Heart left ventricle (tissue), 16 donors: ENCODE measurements around the gene EPB41. TPM values are rescaled to one million over a fixed set of nuclear protein-coding genes. Genes with fewer than 3 reads are reported as not detected.

Source experiments
- ATAC-seq, 4 donors: fragments of 200-7000 bp; cut with Tn5 transposase; one replicate each; pipeline ENCODE4 v1.9.1; 2020 to 2022; ENCODE audit warnings: moderate library complexity in 4 of 4, mild to moderate bottlenecking in 3 of 4, moderate number of reproducible peaks in 1 of 4
- DNase-seq, 5 donors: peaks; one replicate each; pipeline ENCODE4 v3.0.0-alpha.2; 2020
- H3K27ac ChIP-seq, 12 donors: fragments of 200-600 bp; sonication (generic) in 4 of 12; one replicate each; pipeline versions ENCODE4 v1.5.0 to v1.8.0; 2016 to 2022; ENCODE audit warnings: mild to moderate bottlenecking in 2 of 12
- H3K27me3 ChIP-seq, 9 donors: fragments of 200-600 bp; sonication (generic) in 2 of 9; one replicate each; pipeline versions ENCODE4 v1.5.1 to v1.8.0; 2016 to 2022; ENCODE audit warnings: mild to moderate bottlenecking in 3 of 9
- H3K36me3 ChIP-seq, 9 donors: fragments of 200-600 bp; sonication (generic) in 2 of 9; one replicate each; pipeline versions ENCODE4 v1.5.0 to v1.8.0; 2018 to 2022; ENCODE audit warnings: mild to moderate bottlenecking in 2 of 9
- H3K4me1 ChIP-seq, 12 donors: fragments of 200-600 bp; sonication (generic) in 4 of 12; one replicate each; pipeline versions ENCODE4 v1.5.0 to v1.8.0; 2016 to 2022; ENCODE audit warnings: mild to moderate bottlenecking in 3 of 12
- H3K4me3 ChIP-seq, 12 donors: fragments of 200-600 bp; sonication (generic) in 4 of 12; one replicate each; pipeline versions ENCODE4 v1.5.0 to v1.8.0; 2017 to 2022; ENCODE audit warnings: mild to moderate bottlenecking in 9 of 12, moderate library complexity in 4 of 12
- H3K9me3 ChIP-seq, 12 donors: fragments of 200-600 bp; sonication (generic) in 4 of 12; one replicate each; pipeline versions ENCODE4 v1.5.0 to v1.8.0; 2016 to 2022; ENCODE audit warnings: mild to moderate bottlenecking in 1 of 12
- CTCF ChIP-seq, 12 donors: fragments of 200-600 bp; sonication (generic) in 4 of 12; IDR thresholded peaks; one replicate each; pipeline versions ENCODE4 v1.5.0 to v1.8.0; 2018 to 2022; ENCODE audit warnings: antibody characterized with exemption in 12 of 12, mild to moderate bottlenecking in 5 of 12
- POLR2A ChIP-seq, 2 donors: fragments of 450-650 bp; IDR thresholded peaks; one replicate each; pipeline ENCODE4 v1.6.1; 2017; ENCODE audit warnings: antibody characterized with exemption in 2 of 2, mild to moderate bottlenecking in 2 of 2, moderate library complexity in 2 of 2
- WGBS, 4 donors: extraction: QIAGEN DNeasy Blood & Tissue Kit in 2 of 4; methylation state at CpG; one replicate each; pipeline versions ENCODE4 v1.1.5 to v1.1.7; 2013 to 2018; 5-methylcytosine and 5-hydroxymethylcytosine counted together
- intact Hi-C, 10 donors: fragments of 100-400 bp; cut with DNase I; formaldehyde crosslinking; loops; one replicate each; pipeline versions ENCODE4 v1.11.1 to v1.14.2; 2022
- polyA plus RNA-seq, 2 donors: library from polyadenylated mRNA; stranded (reverse); fragments of 200-250 nt; gene quantifications; one replicate each; pipeline ENCODE4 v1.2.3, GENCODE V29; 2013
- total RNA-seq, 9 donors: library from RNA; depleted of rRNA in 2 of 9; stranded (reverse); fragments of >200 nt in 2 of 9; fragmentation: NEBNext Ultra II Directional in 3 of 9; extraction: Animal tissue kit (Norgen Biotek cat#: 25700) in 3 of 9; gene quantifications; one replicate each; pipeline versions ENCODE4 v1.1.0 to v1.2.4, GENCODE V29; 2016 to 2023
- donor health status: ischemic (EF 13 %, LVEDD 7.1; RV severe dilation, severe dysfunction).
- donor health status: healthy with polysubstance abuse.
- donor health status: DM: no; HTN: yes; CAD: no.
- donor health status: DM: no; HTN: no; CAD: no.
- donor health status: ischemic (EF 25% LVEDD 6.9; RV normal size, moderate dysfunction).
- donor health status: ischemic (EF 25% LVEDD 5.7; RV mildly dilated, moderate dysfunction).
- donor health status: healthy.
- donor health status: DM: yes; HTN: yes; CAD: no.
- donor health status: ischemic (EF 35%, LVEDD 5.7; RV mildly dilated, moderate dysfunction).
- donor health status: nonischemic (EF 11% LVEDD 7.7; RV severe dilation, severe dysfunction).
- donor health status: DM: yes; HTN: yes; CAD: no.
- donor health status: PGD.
- donor health status: ischemic (EF 29% LVEDD 5.4; RV normal size, mild dysfunction).
- donor health status: nonischemic (EF 23%, LVEDD 6.1; RV moderate dilation, normal function).

Gene EPB41
- total and polyA plus RNA-seq, 11 donors: 7.8 to 34.4 (median 20.1) TPM

DNA sequence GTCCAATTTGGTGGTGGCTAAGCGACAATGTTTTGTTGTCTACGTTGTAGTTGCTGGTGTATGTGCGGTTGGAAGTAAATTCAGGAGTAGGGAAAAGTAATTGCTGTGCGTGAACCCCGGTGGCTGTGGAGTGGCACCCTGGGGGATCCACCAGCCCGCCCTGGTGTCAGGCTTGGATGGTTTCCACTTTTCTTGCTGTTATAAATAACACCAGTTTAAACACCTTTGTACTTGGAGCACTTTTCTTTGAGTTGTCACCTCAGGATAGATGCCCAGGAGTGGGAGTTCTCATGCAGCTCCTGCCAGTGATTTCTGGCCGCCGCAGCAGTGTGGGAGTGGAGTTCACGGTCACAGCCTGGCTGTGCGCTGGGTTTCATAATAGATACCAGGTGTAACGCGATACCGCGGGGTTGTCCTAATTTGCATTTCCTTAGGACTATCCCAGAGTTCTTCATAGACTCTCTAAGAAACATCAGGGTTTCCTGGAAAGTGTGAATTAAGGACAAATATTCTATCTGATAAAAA, 222.1 kb downstream of the EPB41 start:
- no peak overlapping the region for H3K27ac ChIP-seq
- intact Hi-C loops: loop anchor here in 1 of 10 donors (5.0 kb wide), 1 partner anchor 36 kb away; no protein-coding TSS in a partner anchor
- no peak overlapping the region for H3K4me3 ChIP-seq
- peak in 1 of 5 donors; percentile 39 for DNase-seq
- TF ChIP-seq CTCF (IDR thresholded peaks at IDR 0.05) (no peak), POLR2A (IDR thresholded peaks at IDR 0.05) (no peak)
- ATAC-seq: peak in 2 of 4 donors; percentile 15 to 18
- peaks cover 0 to 17% (median 4%) of the 10 kb centered on the region in 12 donors for H3K4me1 ChIP-seq
- no peaks in the 10 kb centered on the region for H3K36me3 ChIP-seq
- 48 to 58% (median 55%) methylated on average over 14 of the region's 14 CpGs for WGBS, 4 donors
- H3K27me3 ChIP-seq: peaks cover 0 to 11% (median 0%) of the 10 kb centered on the region in 9 donors
- H3K9me3 ChIP-seq: no peaks in the 10 kb centered on the region

DNA sequence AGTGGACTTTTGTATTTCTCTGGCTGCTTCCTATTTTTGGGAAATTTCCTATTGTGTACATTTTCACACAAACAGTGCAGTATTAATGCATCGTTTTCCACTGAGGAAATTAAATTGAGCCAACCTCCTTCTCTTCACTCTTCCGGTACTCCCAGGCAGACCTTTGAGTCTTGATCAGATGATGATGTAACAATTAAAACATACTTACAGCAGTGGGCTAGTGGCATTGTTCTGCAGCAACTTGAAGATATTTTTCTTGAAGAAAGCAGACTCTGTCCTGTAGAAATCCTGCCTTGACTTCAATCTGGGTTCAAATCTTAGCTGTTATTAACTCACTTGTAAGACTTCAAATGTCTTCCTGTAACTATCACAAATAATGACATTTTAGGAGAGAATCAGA, 228.3 kb downstream of the EPB41 start:
- no peak overlapping the region for H3K4me3 ChIP-seq
- WGBS, 4 donors: 81 to 87% (median 85%) methylated on average over 2 of the region's 2 CpGs
- H3K4me1 ChIP-seq: peaks cover 0 to 6% (median 0%) of the 10 kb centered on the region in 12 donors
- no peak overlapping the region for H3K27ac ChIP-seq
- ATAC-seq (no peak), DNase-seq (no peak)
- intact Hi-C loops: no loop called here
- H3K9me3 ChIP-seq: no peaks in the 10 kb centered on the region
- TF ChIP-seq CTCF (IDR thresholded peaks at IDR 0.05) (no peak), POLR2A (IDR thresholded peaks at IDR 0.05) (no peak)
- H3K27me3 ChIP-seq: no peaks in the 10 kb centered on the region
- H3K36me3 ChIP-seq: peaks cover 0 to 37% (median 26%) of the 10 kb centered on the region in 9 donors

GRCh38 chr1:29144178-29144577, 229.8 kb downstream of the EPB41 start:
- ATAC-seq: no peak

More at GRCh38 chr1:29144178-29144577, 229.8 kb downstream of the EPB41 start:
- H3K9me3 ChIP-seq: no peaks in the 10 kb centered on the region
- TF ChIP-seq CTCF (IDR thresholded peaks at IDR 0.05) (no peak), POLR2A (IDR thresholded peaks at IDR 0.05) (no peak)
- 86 to 98% (median 95%) methylated on average over 2 of the region's 2 CpGs for WGBS, 4 donors
- intact Hi-C loops: no loop called here
- no peak for DNase-seq
- no peak overlapping the region for H3K4me3 ChIP-seq
- H3K27me3 ChIP-seq: no peaks in the 10 kb centered on the region
- peaks cover 7 to 52% (median 41%) of the 10 kb centered on the region in 9 donors for H3K36me3 ChIP-seq
- peaks cover 0 to 6% (median 0%) of the 10 kb centered on the region in 12 donors for H3K4me1 ChIP-seq
- no peak overlapping the region for H3K27ac ChIP-seq
